Mesothelial cell of epicardium (in vitro differentiated cells): ENCODE results near the gene PPFIA3. TPM values are rescaled to one million over a fixed set of nuclear protein-coding genes. Genes with fewer than 3 reads are reported as not detected.

Experiments
- DNase-seq, 2 experiments: peaks; one replicate each; pipeline ENCODE4 v3.0.0; 2021; ENCODE audit warnings: low spot score in 2 of 2; ENCODE audit not compliant: unreplicated experiment in 2 of 2
- H3K27ac Mint-ChIP-seq: 2 replicates; pipeline ENCODE4 v1.8.0; 2021; ENCODE audit warnings: mixed read lengths
- H3K27me3 Mint-ChIP-seq: 2 replicates; pipeline ENCODE4 v1.8.0; 2021; ENCODE audit warnings: low read depth, mixed read lengths
- H3K36me3 Mint-ChIP-seq: 2 replicates; pipeline ENCODE4 v1.8.0; 2021; ENCODE audit warnings: mixed read lengths
- H3K4me1 Mint-ChIP-seq: 2 replicates; pipeline ENCODE4 v1.8.0; 2021; ENCODE audit warnings: mixed read lengths
- H3K4me3 Mint-ChIP-seq: 2 replicates; pipeline ENCODE4 v1.8.0; 2021; ENCODE audit warnings: mild to moderate bottlenecking, moderate library complexity, mixed read lengths
- H3K9me3 Mint-ChIP-seq: 2 replicates; pipeline ENCODE4 v1.8.0; 2021; ENCODE audit warnings: mixed read lengths
- CTCF ChIP-seq: fragments of 200-600 bp; sonication (generic); IDR thresholded peaks from one replicate; pipeline ENCODE4 v1.5.0; 2021; ENCODE audit warnings: antibody characterized with exemption; ENCODE audit not compliant: unreplicated experiment
- total RNA-seq: library from RNA; stranded (reverse); gene quantifications from 3 replicates; pipeline ENCODE4 v1.2.1, GENCODE V29; 2021

PPFIA3 gene
- total RNA-seq, 1 donor from 2014 or later: 9.9 TPM

GRCh38 chr19:49151267-49152118 is 32.1 kb downstream of the PPFIA3 start:
- no peaks in the 10 kb centered on the region for H3K36me3 Mint-ChIP-seq
- peaks cover 35% of the 10 kb centered on the region for H3K4me1 Mint-ChIP-seq
- peak overlapping the region; percentile 82 for H3K27ac Mint-ChIP-seq
- no peak for TF ChIP-seq CTCF
- peak overlapping the region; percentile 89 for H3K4me3 Mint-ChIP-seq
- H3K9me3 Mint-ChIP-seq: peaks cover 10% of the 10 kb centered on the region
- DNase-seq: peak in 1 of 2 experiments; percentile 74
- H3K27me3 Mint-ChIP-seq: no peaks in the 10 kb centered on the region

GRCh38 chr19:49152119-49152550 is 32.8 kb downstream of the PPFIA3 start:
- H3K36me3 Mint-ChIP-seq: no peaks in the 10 kb centered on the region
- peaks cover 32% of the 10 kb centered on the region for H3K4me1 Mint-ChIP-seq
- H3K4me3 Mint-ChIP-seq: peak overlapping the region; percentile 89
- no peak for DNase-seq
- TF ChIP-seq CTCF: no peak
- H3K27me3 Mint-ChIP-seq: no peaks in the 10 kb centered on the region
- no peak overlapping the region for H3K27ac Mint-ChIP-seq
- peaks cover 10% of the 10 kb centered on the region for H3K9me3 Mint-ChIP-seq

- DNase-seq: no peak
- H3K9me3 Mint-ChIP-seq: peaks cover 10% of the 10 kb centered on the region
- no peak overlapping the region for H3K27ac Mint-ChIP-seq
- H3K4me3 Mint-ChIP-seq: no peak overlapping the region
- TF ChIP-seq CTCF: no peak
- peaks cover 34% of the 10 kb centered on the region for H3K4me1 Mint-ChIP-seq
- H3K27me3 Mint-ChIP-seq: no peaks in the 10 kb centered on the region
- H3K36me3 Mint-ChIP-seq: no peaks in the 10 kb centered on the region
Measured at GRCh38 chr19:49153167-49153809, 33.9 kb downstream of the PPFIA3 start.

GRCh38 chr19:49154279-49154678 is 34.9 kb downstream of the PPFIA3 start:
- H3K27me3 Mint-ChIP-seq: no peaks in the 10 kb centered on the region
- H3K36me3 Mint-ChIP-seq: no peaks in the 10 kb centered on the region
- H3K9me3 Mint-ChIP-seq: peaks cover 10% of the 10 kb centered on the region
- DNase-seq: no peak
- no peak for TF ChIP-seq CTCF
- H3K4me1 Mint-ChIP-seq: peaks cover 32% of the 10 kb centered on the region
- H3K27ac Mint-ChIP-seq: no peak overlapping the region
- H3K4me3 Mint-ChIP-seq: no peak overlapping the region

- peak within 1 kb of the TSS; percentile 91 for H3K27ac Mint-ChIP-seq
- H3K4me1 Mint-ChIP-seq: peaks cover 34% of the 10 kb centered on the region
- H3K4me3 Mint-ChIP-seq: peak within 1 kb of the TSS; percentile 50
- H3K36me3 Mint-ChIP-seq: no peaks in the 10 kb centered on the region
- peaks cover 10% of the 10 kb centered on the region for H3K9me3 Mint-ChIP-seq
- TF ChIP-seq CTCF: no peak
- no peak for DNase-seq
- no peaks in the 10 kb centered on the region for H3K27me3 Mint-ChIP-seq
Measured at GRCh38 chr19:49155005-49155819, 35.9 kb downstream of the PPFIA3 start, which contains the start of gene HRC. Gene HRC, minus strand, starts transcription at chr19:49155396. Its CDS starts 159 bp downstream, at chr19:49155237.
